Glutamatergic neuron (in vitro differentiated cells): ENCODE results near the gene SMIM43. TPM values are rescaled to one million over a fixed set of nuclear protein-coding genes. Genes with fewer than 3 reads are reported as not detected.

ENCODE experiments used
- DNase-seq: peaks from one replicate; pipeline ENCODE4 v3.0.0; 2022
- H3K27ac Mint-ChIP-seq: one replicate; pipeline ENCODE4 v1.8.0; 2020; ENCODE audit warnings: mild to moderate bottlenecking, mixed read lengths, inconsistent platforms; ENCODE audit not compliant: unreplicated experiment
- H3K27me3 Mint-ChIP-seq: one replicate; pipeline ENCODE4 v1.8.0; 2020; ENCODE audit warnings: mild to moderate bottlenecking, moderate library complexity, mixed read lengths, inconsistent platforms; ENCODE audit not compliant: unreplicated experiment
- H3K36me3 Mint-ChIP-seq: one replicate; pipeline ENCODE4 v1.8.0; 2020; ENCODE audit warnings: mild to moderate bottlenecking, mixed read lengths, inconsistent platforms; ENCODE audit not compliant: unreplicated experiment
- H3K4me1 Mint-ChIP-seq: one replicate; pipeline ENCODE4 v1.8.0; 2020; ENCODE audit warnings: mild to moderate bottlenecking, low read depth, mixed read lengths, inconsistent platforms; ENCODE audit not compliant: unreplicated experiment
- H3K4me3 Mint-ChIP-seq: one replicate; pipeline ENCODE4 v1.8.0; 2020; ENCODE audit warnings: mild to moderate bottlenecking, mixed read lengths, inconsistent platforms; ENCODE audit not compliant: unreplicated experiment
- H3K9me3 Mint-ChIP-seq: one replicate; pipeline ENCODE4 v1.8.0; 2020; ENCODE audit warnings: mild to moderate bottlenecking, moderate library complexity, mixed read lengths, inconsistent platforms; ENCODE audit not compliant: unreplicated experiment
- total RNA-seq: library from RNA; stranded (reverse); fragmentation: NEBNext Ultra II Directional; extraction: Animal tissue kit (Norgen Biotek cat#: 25700); gene quantifications from one replicate; pipeline ENCODE4 v1.2.1, GENCODE V29; 2021; ENCODE audit not compliant: unreplicated experiment
- TF ChIP-seq, protein P1 (sequence below): fragments of 200-600 bp; sonication (generic); IDR thresholded peaks from one replicate; pipeline ENCODE4 v1.5.0; 2021; ENCODE audit not compliant: partially characterized antibody, unreplicated experiment

SMIM43 gene
- total RNA-seq, 1 donor from 2014 or later, result not detected

GRCh38 chr4:121784401-121784800, 19.4 kb upstream of the SMIM43 start:
- Mint-ChIP-seq H3K4me3 (no peak overlapping the region), H3K27me3 (no peaks in the 10 kb centered on the region), H3K36me3 (no peaks in the 10 kb centered on the region), H3K9me3 (no peaks in the 10 kb centered on the region), H3K4me1 (no peaks in the 10 kb centered on the region), H3K27ac (no peak overlapping the region)
- TF ChIP-seq, protein P1, sequence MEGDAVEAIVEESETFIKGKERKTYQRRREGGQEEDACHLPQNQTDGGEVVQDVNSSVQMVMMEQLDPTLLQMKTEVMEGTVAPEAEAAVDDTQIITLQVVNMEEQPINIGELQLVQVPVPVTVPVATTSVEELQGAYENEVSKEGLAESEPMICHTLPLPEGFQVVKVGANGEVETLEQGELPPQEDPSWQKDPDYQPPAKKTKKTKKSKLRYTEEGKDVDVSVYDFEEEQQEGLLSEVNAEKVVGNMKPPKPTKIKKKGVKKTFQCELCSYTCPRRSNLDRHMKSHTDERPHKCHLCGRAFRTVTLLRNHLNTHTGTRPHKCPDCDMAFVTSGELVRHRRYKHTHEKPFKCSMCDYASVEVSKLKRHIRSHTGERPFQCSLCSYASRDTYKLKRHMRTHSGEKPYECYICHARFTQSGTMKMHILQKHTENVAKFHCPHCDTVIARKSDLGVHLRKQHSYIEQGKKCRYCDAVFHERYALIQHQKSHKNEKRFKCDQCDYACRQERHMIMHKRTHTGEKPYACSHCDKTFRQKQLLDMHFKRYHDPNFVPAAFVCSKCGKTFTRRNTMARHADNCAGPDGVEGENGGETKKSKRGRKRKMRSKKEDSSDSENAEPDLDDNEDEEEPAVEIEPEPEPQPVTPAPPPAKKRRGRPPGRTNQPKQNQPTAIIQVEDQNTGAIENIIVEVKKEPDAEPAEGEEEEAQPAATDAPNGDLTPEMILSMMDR, result no peak
- no peak for DNase-seq

DNA sequence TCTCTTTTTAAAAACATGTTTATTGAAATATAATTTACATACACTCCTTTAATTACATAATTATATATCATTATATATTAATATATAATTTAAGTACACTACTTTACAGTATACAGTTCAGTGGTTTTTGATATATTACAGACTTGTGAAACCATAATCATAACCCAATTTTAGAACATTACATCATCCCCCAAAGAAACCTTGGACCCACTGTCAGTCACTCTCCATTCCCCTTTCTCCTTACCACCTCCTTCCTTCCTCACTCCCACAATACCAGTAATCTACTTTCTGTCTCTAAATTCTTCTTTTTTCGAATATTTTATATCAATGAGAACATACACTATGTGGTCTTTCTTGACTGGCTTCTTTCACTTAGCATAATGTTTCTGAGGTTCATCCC, 18.2 kb upstream of the SMIM43 start:
- no peaks in the 10 kb centered on the region for H3K27me3 Mint-ChIP-seq

GRCh38 chr4:121778991-121779628, 14.1 kb upstream of the SMIM43 start:
- no peaks in the 10 kb centered on the region for H3K9me3 Mint-ChIP-seq
- DNase-seq, result no peak
- TF ChIP-seq, protein P1, result no peak
- H3K27me3 Mint-ChIP-seq, result no peaks in the 10 kb centered on the region
- H3K27ac Mint-ChIP-seq, result no peak overlapping the region
- no peaks in the 10 kb centered on the region for H3K4me1 Mint-ChIP-seq
- H3K4me3 Mint-ChIP-seq, result no peak overlapping the region
- H3K36me3 Mint-ChIP-seq, result no peaks in the 10 kb centered on the region

More for the DNA sequence above, 18.2 kb upstream of the SMIM43 start:
- Mint-ChIP-seq H3K4me3 (no peak overlapping the region), H3K27ac (no peak overlapping the region), H3K36me3 (no peaks in the 10 kb centered on the region), H3K4me1 (no peaks in the 10 kb centered on the region), H3K9me3 (no peaks in the 10 kb centered on the region)
- TF ChIP-seq, protein P1, result no peak
- no peak for DNase-seq

- H3K9me3 Mint-ChIP-seq, result no peaks in the 10 kb centered on the region
- no peaks in the 10 kb centered on the region for H3K4me1 Mint-ChIP-seq
- H3K36me3 Mint-ChIP-seq, result no peaks in the 10 kb centered on the region
- no peak overlapping the region for H3K4me3 Mint-ChIP-seq
- no peak overlapping the region for H3K27ac Mint-ChIP-seq
- no peak for DNase-seq
- no peaks in the 10 kb centered on the region for H3K27me3 Mint-ChIP-seq
- TF ChIP-seq, protein P1, result no peak
Observed at GRCh38 chr4:121777625-121778024, 12.7 kb upstream of the SMIM43 start.

- Mint-ChIP-seq H3K4me1 (no peaks in the 10 kb centered on the region), H3K9me3 (no peaks in the 10 kb centered on the region), H3K27me3 (no peaks in the 10 kb centered on the region), H3K36me3 (no peaks in the 10 kb centered on the region), H3K27ac (no peak overlapping the region), H3K4me3 (no peak overlapping the region)
- no peak for DNase-seq
- TF ChIP-seq, protein P1, result no peak
Observed at GRCh38 chr4:121776610-121777401, 11.8 kb upstream of the SMIM43 start.
